Measurements from ENCODE around the gene CYP1A2.

Gene CYP1A2

GRCh38 chr15:74778599-74778970 lies 29.9 kb downstream of the CYP1A2 start:
- Histone ChIP-seq H2AFZ (ENCODE audit: low read depth) (no peak overlapping the region), H3K36me3 (ENCODE audit: insufficient read depth) (no peaks in the 10 kb centered on the region), H3K27ac (no peak overlapping the region), H3K79me2 (ENCODE audit: insufficient read depth, low read depth) (peaks cover 12% of the 10 kb centered on the region), H3K27me3 (ENCODE audit: insufficient read depth, low read depth) (no peaks in the 10 kb centered on the region), H3K4me2 (no peak overlapping the region), H3K4me3 (IDR thresholded peaks at IDR 0.05; ENCODE audit: insufficient read depth, low read depth, low read length) (no peak overlapping the region), H4K20me1 (ENCODE audit: insufficient read depth) (no peaks in the 10 kb centered on the region), H3K4me1 (ENCODE audit: low read depth, poor library complexity, severe bottlenecking) (peaks cover 70% of the 10 kb centered on the region), H3K9ac (no peak overlapping the region)
- no peak for TF ChIP-seq CTCF (conservative IDR thresholded peaks at IDR 0.05; ENCODE audit: low read depth, low read length)

- Histone ChIP-seq H3K4me3 (IDR thresholded peaks at IDR 0.05; ENCODE audit: insufficient read depth, low read depth, low read length) (no peak overlapping the region), H3K36me3 (ENCODE audit: insufficient read depth) (no peaks in the 10 kb centered on the region), H4K20me1 (ENCODE audit: insufficient read depth) (no peaks in the 10 kb centered on the region), H3K9ac (no peak overlapping the region), H3K27me3 (ENCODE audit: insufficient read depth, low read depth) (no peaks in the 10 kb centered on the region), H3K79me2 (ENCODE audit: insufficient read depth, low read depth) (peaks cover 19% of the 10 kb centered on the region), H3K4me2 (peak overlapping the region; percentile 99; the same call in 1 of the 2 replicates), H2AFZ (ENCODE audit: low read depth) (no peak overlapping the region), H3K27ac (no peak overlapping the region), H3K4me1 (ENCODE audit: low read depth, poor library complexity, severe bottlenecking) (peaks cover 70% of the 10 kb centered on the region)
- TF ChIP-seq CTCF (conservative IDR thresholded peaks at IDR 0.05; ENCODE audit: low read depth, low read length), result no peak
These were observed 30.6 kb downstream of the CYP1A2 start for GRCh38 chr15:74779162-74779648.

- no peak overlapping the region for H3K27ac ChIP-seq
- peak overlapping the region; percentile 50 for H2AFZ ChIP-seq (ENCODE audit: low read depth)
- peaks cover 34% of the 10 kb centered on the region for H3K79me2 ChIP-seq (ENCODE audit: insufficient read depth, low read depth)
- H3K4me2 ChIP-seq, result peak overlapping the region; percentile 99
- H3K9ac ChIP-seq, result peak overlapping the region; percentile 23; the same call in 1 of the 2 replicates
- H3K4me3 ChIP-seq (IDR thresholded peaks at IDR 0.05; ENCODE audit: insufficient read depth, low read depth, low read length), result no peak overlapping the region
- no peaks in the 10 kb centered on the region for H3K36me3 ChIP-seq (ENCODE audit: insufficient read depth)
- no peak for TF ChIP-seq CTCF (conservative IDR thresholded peaks at IDR 0.05; ENCODE audit: low read depth, low read length)
- no peaks in the 10 kb centered on the region for H3K27me3 ChIP-seq (ENCODE audit: insufficient read depth, low read depth)
- peaks cover 74% of the 10 kb centered on the region for H3K4me1 ChIP-seq (ENCODE audit: low read depth, poor library complexity, severe bottlenecking)
- no peaks in the 10 kb centered on the region for H4K20me1 ChIP-seq (ENCODE audit: insufficient read depth)
These were observed 32.1 kb downstream of the CYP1A2 start for GRCh38 chr15:74780523-74781430.

- Histone ChIP-seq H3K79me2 (ENCODE audit: insufficient read depth, low read depth) (peaks cover 43% of the 10 kb centered on the region), H3K4me2 (peak within 1 kb of the TSS; percentile 99), H3K4me1 (ENCODE audit: low read depth, poor library complexity, severe bottlenecking) (peaks cover 80% of the 10 kb centered on the region), H3K9ac (peak within 1 kb of the TSS; percentile 71; the same call in 1 of the 2 replicates), H3K27me3 (ENCODE audit: insufficient read depth, low read depth) (no peaks in the 10 kb centered on the region), H4K20me1 (ENCODE audit: insufficient read depth) (no peaks in the 10 kb centered on the region), H3K4me3 (IDR thresholded peaks at IDR 0.05; ENCODE audit: insufficient read depth, low read depth, low read length) (peak within 1 kb of the TSS; percentile 23), H2AFZ (ENCODE audit: low read depth) (peak within 1 kb of the TSS; percentile 50), H3K27ac (peak within 1 kb of the TSS; percentile 59), H3K36me3 (ENCODE audit: insufficient read depth) (no peaks in the 10 kb centered on the region)
- peak; percentile 52 for TF ChIP-seq CTCF (conservative IDR thresholded peaks at IDR 0.05; ENCODE audit: low read depth, low read length)
These were observed 33.0 kb downstream of the CYP1A2 start, which contains the start of gene CSK for GRCh38 chr15:74781431-74782258. CSK (plus strand) TSS chr15:74782080; CDS start chr15:74798298, 16,218 bp downstream.
